Measurements from ENCODE around the gene VASP. TPM values are rescaled to one million over a fixed set of nuclear protein-coding genes. Genes with fewer than 3 reads are reported as not detected.

VASP gene
- total and polyA plus RNA-seq, 2 of the 13 experiments (the other 11 are each of a cell fraction or from before 2014, with no cell fraction given): 41.8 to 67.1 TPM

- TF ChIP-seq ETV5 (CRISPR knock-in tag; IDR thresholded peaks at IDR 0.05; ENCODE audit: borderline replicate concordance): peak; percentile 15; the same call in 1 of the 2 replicates
- no peak for TF ChIP-seq ATAD3A (CRISPR knock-in tag; IDR thresholded peaks at IDR 0.05)
- TF ChIP-seq TAF1 (CRISPR knock-in tag; IDR thresholded peaks at IDR 0.05): no peak
- TF ChIP-seq SAFB2 (CRISPR knock-in tag; IDR thresholded peaks at IDR 0.05; ENCODE audit: borderline replicate concordance, low read depth): no peak
- TF ChIP-seq ZNF609 (CRISPR knock-in tag; IDR thresholded peaks at IDR 0.05; ENCODE audit: borderline replicate concordance): no peak
- no peak for TF ChIP-seq CERS6 (CRISPR knock-in tag; IDR thresholded peaks at IDR 0.05)
- no peak for TF ChIP-seq NFKB2 (CRISPR knock-in tag; IDR thresholded peaks at IDR 0.05; ENCODE audit: borderline replicate concordance)
- TF ChIP-seq ZNF354B (CRISPR knock-in tag; IDR thresholded peaks at IDR 0.05): no peak
- no peak for TF ChIP-seq ZNF639 (CRISPR knock-in tag; conservative IDR thresholded peaks at IDR 0.05)
- no peak for TF ChIP-seq TFAP4 (IDR thresholded peaks at IDR 0.05; ENCODE audit: borderline replicate concordance, low read depth)
- no peak for TF ChIP-seq SRSF4 (IDR thresholded peaks at IDR 0.05; ENCODE audit: low read depth, low read length, poor library complexity, severe bottlenecking)
- no peak for TF ChIP-seq ZC3H4 (CRISPR knock-in tag; IDR thresholded peaks at IDR 0.05; ENCODE audit: borderline replicate concordance)
- no peak for TF ChIP-seq ZNF687 (CRISPR knock-in tag; IDR thresholded peaks at IDR 0.05)
- no peak for TF ChIP-seq EED (CRISPR knock-in tag; IDR thresholded peaks at IDR 0.05)
- TF ChIP-seq YY1 (IDR thresholded peaks at IDR 0.05; ENCODE audit: insufficient read depth, insufficient replicate concordance, low read depth, low read length): no peak
Observed at GRCh38 chr19:45547211-45547770, 40.0 kb downstream of the VASP start (continued).
